Heart left ventricle (tissue), 13 donors: ENCODE data around the gene NPRL2.

Source experiments
- POLR2A ChIP-seq, 2 donors: fragments of 450-650 bp; IDR thresholded peaks; one replicate each; pipeline ENCODE4 v1.6.1; 2017; ENCODE audit warnings: antibody characterized with exemption in 2 of 2, mild to moderate bottlenecking in 2 of 2, moderate library complexity in 2 of 2
- TF ChIP-seq, protein P1 (sequence below), 12 donors: fragments of 200-600 bp; sonication (generic) in 4 of 12; IDR thresholded peaks; one replicate each; pipeline versions ENCODE4 v1.5.0 to v1.8.0; 2018 to 2022; ENCODE audit warnings: antibody characterized with exemption in 12 of 12, mild to moderate bottlenecking in 5 of 12
- donor health status: ischemic (EF 13 %, LVEDD 7.1; RV severe dilation, severe dysfunction).
- donor health status: DM: no; HTN: yes; CAD: no.
- donor health status: DM: no; HTN: no; CAD: no.
- donor health status: ischemic (EF 25% LVEDD 6.9; RV normal size, moderate dysfunction).
- donor health status: ischemic (EF 25% LVEDD 5.7; RV mildly dilated, moderate dysfunction).
- donor health status: ischemic (EF 35%, LVEDD 5.7; RV mildly dilated, moderate dysfunction).
- donor health status: nonischemic (EF 11% LVEDD 7.7; RV severe dilation, severe dysfunction).
- donor health status: DM: yes; HTN: yes; CAD: no.
- donor health status: PGD.
- donor health status: ischemic (EF 29% LVEDD 5.4; RV normal size, mild dysfunction).
- donor health status: nonischemic (EF 23%, LVEDD 6.1; RV moderate dilation, normal function).

DNA sequence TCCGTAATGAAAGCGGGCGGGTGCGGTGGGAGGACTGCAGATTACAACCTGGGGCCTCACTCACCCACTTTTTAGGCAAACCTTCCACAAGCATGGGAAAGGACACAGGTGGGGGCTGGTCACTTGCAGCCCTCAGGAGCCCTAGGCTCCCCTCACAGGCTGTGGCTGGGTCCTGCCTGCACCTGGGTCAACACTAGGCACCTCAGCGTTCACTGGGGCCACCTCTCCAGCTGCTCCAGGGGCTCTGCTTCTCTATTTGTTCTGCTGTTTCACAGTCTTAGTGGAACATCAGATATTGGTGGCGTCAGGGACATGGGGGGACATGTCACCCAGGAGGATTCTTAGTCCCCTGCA is 38.8 kb upstream of the NPRL2 start:
- TF ChIP-seq, protein P1, sequence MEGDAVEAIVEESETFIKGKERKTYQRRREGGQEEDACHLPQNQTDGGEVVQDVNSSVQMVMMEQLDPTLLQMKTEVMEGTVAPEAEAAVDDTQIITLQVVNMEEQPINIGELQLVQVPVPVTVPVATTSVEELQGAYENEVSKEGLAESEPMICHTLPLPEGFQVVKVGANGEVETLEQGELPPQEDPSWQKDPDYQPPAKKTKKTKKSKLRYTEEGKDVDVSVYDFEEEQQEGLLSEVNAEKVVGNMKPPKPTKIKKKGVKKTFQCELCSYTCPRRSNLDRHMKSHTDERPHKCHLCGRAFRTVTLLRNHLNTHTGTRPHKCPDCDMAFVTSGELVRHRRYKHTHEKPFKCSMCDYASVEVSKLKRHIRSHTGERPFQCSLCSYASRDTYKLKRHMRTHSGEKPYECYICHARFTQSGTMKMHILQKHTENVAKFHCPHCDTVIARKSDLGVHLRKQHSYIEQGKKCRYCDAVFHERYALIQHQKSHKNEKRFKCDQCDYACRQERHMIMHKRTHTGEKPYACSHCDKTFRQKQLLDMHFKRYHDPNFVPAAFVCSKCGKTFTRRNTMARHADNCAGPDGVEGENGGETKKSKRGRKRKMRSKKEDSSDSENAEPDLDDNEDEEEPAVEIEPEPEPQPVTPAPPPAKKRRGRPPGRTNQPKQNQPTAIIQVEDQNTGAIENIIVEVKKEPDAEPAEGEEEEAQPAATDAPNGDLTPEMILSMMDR (IDR thresholded peaks at IDR 0.05), result no peak
- no peak for TF ChIP-seq POLR2A (IDR thresholded peaks at IDR 0.05)
